DND-41 (cell line): ENCODE data around the gene CYSRT1.

Source experiments
- EZH2 ChIP-seq: IDR thresholded peaks from 3 replicates; pipeline ENCODE4 v1.6.1; 2012; ENCODE audit warnings: borderline replicate concordance, low read depth, mild to moderate bottlenecking, moderate library complexity, low read length, inconsistent platforms; ENCODE audit not compliant: severe bottlenecking
- TF ChIP-seq, protein P1 (sequence below): IDR thresholded peaks from 2 replicates; pipeline ENCODE4 v1.5.1; 2012; ENCODE audit warnings: borderline replicate concordance, low read length, moderate library complexity, mild to moderate bottlenecking; ENCODE audit not compliant: poor library complexity, severe bottlenecking; ENCODE audit errors: extremely low read depth

- TF ChIP-seq, protein P1, sequence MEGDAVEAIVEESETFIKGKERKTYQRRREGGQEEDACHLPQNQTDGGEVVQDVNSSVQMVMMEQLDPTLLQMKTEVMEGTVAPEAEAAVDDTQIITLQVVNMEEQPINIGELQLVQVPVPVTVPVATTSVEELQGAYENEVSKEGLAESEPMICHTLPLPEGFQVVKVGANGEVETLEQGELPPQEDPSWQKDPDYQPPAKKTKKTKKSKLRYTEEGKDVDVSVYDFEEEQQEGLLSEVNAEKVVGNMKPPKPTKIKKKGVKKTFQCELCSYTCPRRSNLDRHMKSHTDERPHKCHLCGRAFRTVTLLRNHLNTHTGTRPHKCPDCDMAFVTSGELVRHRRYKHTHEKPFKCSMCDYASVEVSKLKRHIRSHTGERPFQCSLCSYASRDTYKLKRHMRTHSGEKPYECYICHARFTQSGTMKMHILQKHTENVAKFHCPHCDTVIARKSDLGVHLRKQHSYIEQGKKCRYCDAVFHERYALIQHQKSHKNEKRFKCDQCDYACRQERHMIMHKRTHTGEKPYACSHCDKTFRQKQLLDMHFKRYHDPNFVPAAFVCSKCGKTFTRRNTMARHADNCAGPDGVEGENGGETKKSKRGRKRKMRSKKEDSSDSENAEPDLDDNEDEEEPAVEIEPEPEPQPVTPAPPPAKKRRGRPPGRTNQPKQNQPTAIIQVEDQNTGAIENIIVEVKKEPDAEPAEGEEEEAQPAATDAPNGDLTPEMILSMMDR: no peak
- no peak for TF ChIP-seq EZH2
These were observed 36.9 kb upstream of the CYSRT1 start for GRCh38 chr9:137188086-137188489.
